Measurements from ENCODE around the gene GXYLT2. TPM values are rescaled to one million over a fixed set of nuclear protein-coding genes. Genes with fewer than 3 reads are reported as not detected.
"Not testable (repeated sequence)": the region's sequence is repeated elsewhere in the genome, so short reads cannot be mapped to it uniquely, and the experiment has no call there.

GXYLT2 gene
- total and polyA plus RNA-seq, 7 donors, result 0.04 to 5.9 (median 0.84) TPM

DNA sequence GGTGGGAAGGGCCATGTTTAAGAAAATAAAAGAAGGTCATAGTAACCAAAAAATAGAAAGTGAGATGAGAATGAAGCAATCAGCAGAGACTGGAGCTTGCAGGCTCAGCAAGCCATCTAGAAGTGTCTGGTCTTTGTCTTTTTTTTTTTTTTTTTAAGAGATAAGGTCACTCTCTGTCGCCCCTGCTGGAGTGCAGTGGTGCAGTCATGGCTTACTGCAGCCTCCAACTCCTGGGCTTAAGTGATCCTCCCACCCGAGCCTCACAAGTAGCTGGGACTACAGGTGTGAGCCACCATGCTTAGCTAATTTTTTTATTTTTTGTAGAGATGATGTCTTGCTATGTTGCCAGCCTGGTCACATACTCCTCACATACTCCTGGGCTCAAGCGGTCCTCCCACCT lies 36.2 kb downstream of the GXYLT2 start:
- Histone ChIP-seq H3K9me3 (no peaks in the 10 kb centered on the region), H3K4me1 (no peaks in the 10 kb centered on the region), H3K27ac (no peak overlapping the region), H3K36me3 (ENCODE audit: insufficient read depth in 1 of 2, low read depth in 1 of 2) (no peaks in the 10 kb centered on the region), H3K27me3 (ENCODE audit: insufficient read depth in 3 of 3, low read length in 2 of 3) (peaks cover 0 to 3% (median 0%) of the 10 kb centered on the region in 3 donors), H3K4me3 (no peak overlapping the region)
- TF ChIP-seq, protein P1, sequence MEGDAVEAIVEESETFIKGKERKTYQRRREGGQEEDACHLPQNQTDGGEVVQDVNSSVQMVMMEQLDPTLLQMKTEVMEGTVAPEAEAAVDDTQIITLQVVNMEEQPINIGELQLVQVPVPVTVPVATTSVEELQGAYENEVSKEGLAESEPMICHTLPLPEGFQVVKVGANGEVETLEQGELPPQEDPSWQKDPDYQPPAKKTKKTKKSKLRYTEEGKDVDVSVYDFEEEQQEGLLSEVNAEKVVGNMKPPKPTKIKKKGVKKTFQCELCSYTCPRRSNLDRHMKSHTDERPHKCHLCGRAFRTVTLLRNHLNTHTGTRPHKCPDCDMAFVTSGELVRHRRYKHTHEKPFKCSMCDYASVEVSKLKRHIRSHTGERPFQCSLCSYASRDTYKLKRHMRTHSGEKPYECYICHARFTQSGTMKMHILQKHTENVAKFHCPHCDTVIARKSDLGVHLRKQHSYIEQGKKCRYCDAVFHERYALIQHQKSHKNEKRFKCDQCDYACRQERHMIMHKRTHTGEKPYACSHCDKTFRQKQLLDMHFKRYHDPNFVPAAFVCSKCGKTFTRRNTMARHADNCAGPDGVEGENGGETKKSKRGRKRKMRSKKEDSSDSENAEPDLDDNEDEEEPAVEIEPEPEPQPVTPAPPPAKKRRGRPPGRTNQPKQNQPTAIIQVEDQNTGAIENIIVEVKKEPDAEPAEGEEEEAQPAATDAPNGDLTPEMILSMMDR (IDR thresholded peaks at IDR 0.05), result no peak
- intact Hi-C loops (cut with DNase I), result no loop called here
- ATAC-seq (no peak), DNase-seq (no peak)
- WGBS, 3 donors, result 94 to 98% (median 97%) methylated on average over 3 of the region's 3 CpGs

DNA sequence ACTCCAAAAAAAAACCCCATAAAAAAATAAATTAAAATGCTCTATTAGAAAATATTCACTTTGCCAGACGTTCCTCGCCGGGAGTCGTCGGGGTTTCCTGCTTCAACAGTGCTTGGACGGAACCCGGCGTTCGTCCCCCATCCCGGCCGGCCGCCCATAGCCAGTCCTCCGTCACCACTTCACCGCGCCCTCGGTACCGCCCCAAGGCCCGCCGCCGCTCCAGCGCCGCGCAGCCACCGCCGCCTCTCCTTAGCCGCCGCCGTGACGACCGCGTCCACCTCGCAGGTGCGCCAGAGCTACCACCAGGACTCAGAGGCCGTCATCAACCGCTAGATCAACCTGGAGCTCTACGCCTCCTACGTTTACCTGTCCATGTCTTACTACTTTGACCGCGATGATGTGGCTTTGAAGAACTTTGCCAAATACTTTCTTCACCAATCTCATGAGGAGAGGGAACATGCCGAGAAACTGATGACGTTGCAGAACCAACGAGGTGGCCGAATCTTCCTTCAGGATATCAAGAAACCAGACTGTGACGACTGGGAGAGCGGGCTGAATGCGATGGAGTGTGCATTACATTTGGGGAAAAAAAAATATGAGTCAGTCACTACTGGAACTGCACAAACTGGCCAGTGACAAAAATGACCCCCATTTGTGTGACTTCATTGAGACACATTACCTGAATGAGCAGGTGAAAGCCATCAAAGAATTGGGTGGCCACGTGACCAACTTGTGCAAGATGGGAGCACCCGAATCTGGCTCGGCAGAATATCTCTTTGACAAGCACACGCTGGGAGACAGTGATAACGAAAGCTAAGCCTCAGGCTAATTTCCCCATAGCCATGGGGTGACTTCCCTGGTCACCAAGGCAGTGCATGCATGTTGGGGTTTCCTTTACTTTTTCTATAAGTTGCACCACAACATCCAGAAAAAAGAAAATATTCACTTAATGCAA lies 41.2 kb downstream of the GXYLT2 start:
- DNase-seq; H3K4me1 ChIP-seq; H3K27me3 ChIP-seq (ENCODE audit: insufficient read depth in 3 of 3, low read length in 2 of 3); H3K4me3 ChIP-seq; ATAC-seq; H3K36me3 ChIP-seq (ENCODE audit: insufficient read depth in 1 of 2, low read depth in 1 of 2); H3K9me3 ChIP-seq; intact Hi-C loops (cut with DNase I); H3K27ac ChIP-seq: not testable (repeated sequence)
- WGBS, 3 donors, result 82 to 87% (median 86%) methylated on average over 49 to 51 of the region's 51 CpGs

DNA sequence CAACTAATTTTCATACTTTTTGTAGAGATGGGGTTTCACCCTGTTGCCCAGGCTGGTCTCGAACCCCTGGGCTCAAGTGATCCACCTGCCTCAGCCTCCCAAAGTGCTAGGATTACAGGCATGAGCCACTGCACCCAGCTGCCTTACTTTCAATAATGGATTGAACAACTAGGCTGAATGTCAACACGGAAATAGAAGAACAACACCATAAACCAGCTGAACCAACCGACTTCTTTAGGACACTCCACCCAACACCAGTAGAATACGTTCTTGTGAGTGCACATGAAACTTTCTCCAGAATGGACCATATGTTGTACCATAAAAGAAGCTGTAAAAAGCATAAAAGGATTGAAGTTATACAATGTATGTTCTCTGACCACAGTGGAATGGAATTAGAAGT lies 42.9 kb downstream of the GXYLT2 start:
- intact Hi-C loops (cut with DNase I), result no loop called here

DNA sequence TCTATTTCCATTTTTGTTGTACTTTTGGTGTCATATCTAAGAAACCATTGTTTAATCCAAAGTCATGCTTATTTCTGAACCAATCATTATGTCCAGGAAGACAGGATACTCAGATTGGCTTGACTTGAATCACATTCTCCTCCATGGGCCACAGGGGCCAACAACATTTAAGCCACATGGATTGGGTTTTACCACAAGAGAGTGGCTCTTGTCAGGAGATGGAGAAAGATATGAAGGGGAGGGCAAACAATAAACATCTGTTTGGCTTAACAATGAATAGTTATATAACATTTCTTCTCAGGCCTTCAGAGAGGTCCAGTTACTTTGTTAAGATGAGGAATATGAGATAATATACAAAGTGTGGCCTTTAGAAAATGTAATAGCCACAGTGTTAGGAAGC lies 44.6 kb downstream of the GXYLT2 start:
- TF ChIP-seq, protein P1 (IDR thresholded peaks at IDR 0.05), result no peak
- Histone ChIP-seq H3K4me1 (no peaks in the 10 kb centered on the region), H3K27ac (no peak overlapping the region), H3K9me3 (no peaks in the 10 kb centered on the region), H3K27me3 (ENCODE audit: insufficient read depth in 3 of 3, low read length in 2 of 3) (no peaks in the 10 kb centered on the region), H3K4me3 (no peak overlapping the region), H3K36me3 (ENCODE audit: insufficient read depth in 1 of 2, low read depth in 1 of 2) (no peaks in the 10 kb centered on the region)
- intact Hi-C loops (cut with DNase I), result no loop called here
- no peak for ATAC-seq
- no peak for DNase-seq

More for the DNA sequence above, 42.9 kb downstream of the GXYLT2 start:
- Histone ChIP-seq H3K36me3 (ENCODE audit: insufficient read depth in 1 of 2, low read depth in 1 of 2) (no peaks in the 10 kb centered on the region), H3K27me3 (ENCODE audit: insufficient read depth in 3 of 3, low read length in 2 of 3) (no peaks in the 10 kb centered on the region), H3K4me3 (no peak overlapping the region), H3K9me3 (no peaks in the 10 kb centered on the region), H3K27ac (no peak overlapping the region), H3K4me1 (no peaks in the 10 kb centered on the region)
- ATAC-seq (no peak), DNase-seq (no peak)
- WGBS, 3 donors, result 90 to 97% (median 96%) methylated on average over 4 of the region's 4 CpGs
- TF ChIP-seq, protein P1 (IDR thresholded peaks at IDR 0.05), result no peak

DNA sequence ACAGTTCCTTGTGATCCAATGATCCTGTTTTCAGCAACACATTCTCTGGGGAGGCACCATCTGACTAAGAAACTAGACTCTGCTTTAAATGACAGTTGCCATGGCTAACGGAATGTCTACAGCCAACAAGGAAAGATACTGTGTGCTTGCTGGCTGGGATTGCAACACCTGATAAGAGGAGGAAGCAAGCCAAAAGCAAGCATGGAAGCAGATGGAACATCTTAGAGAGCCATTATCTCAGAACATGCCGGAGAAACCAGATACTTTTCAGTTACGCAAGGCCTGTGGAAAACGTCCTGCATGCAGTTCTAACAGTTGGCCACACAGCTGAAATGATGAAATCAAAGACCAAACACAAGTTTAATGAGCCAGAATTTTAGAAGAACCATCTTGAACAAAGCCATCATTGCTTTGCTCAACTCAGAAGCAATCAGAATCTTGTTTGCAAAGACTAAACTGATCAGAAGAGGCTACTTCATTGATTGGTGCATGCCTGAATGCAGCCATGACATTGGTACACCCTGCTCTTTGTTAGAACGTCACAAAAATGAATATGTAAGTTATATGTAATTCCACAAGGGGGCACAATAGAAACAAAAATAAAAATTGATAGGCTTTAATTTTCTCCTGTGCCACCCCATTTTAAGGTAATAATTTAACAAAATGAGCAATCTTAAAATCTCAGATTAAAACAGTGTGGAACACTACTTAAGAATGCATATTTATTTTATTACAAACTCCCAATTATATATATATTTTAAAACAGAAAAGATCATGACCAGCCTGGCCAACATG lies 50.8 kb downstream of the GXYLT2 start:
- no peak overlapping the region for H3K27ac ChIP-seq
- intact Hi-C loops (cut with DNase I), result loop anchor here (2.0 to 5.0 kb wide), 3 partner anchors 59 to 124 kb away; partner anchors contain the start of genes PPP4R2 (in 2 of the 2) and EBLN2 (in 1 of the 2)
- H3K27me3 ChIP-seq (ENCODE audit: insufficient read depth in 3 of 3, low read length in 2 of 3), result no peaks in the 10 kb centered on the region
- H3K4me1 ChIP-seq, result peaks cover 5% of the 10 kb centered on the region
- H3K4me3 ChIP-seq, result no peak overlapping the region
- WGBS, 3 donors, result 11 to 19% (median 14%) methylated on average over 5 of the region's 5 CpGs
- H3K9me3 ChIP-seq, result no peaks in the 10 kb centered on the region
- ATAC-seq (peak; percentile 88 to 98 (median 94)), DNase-seq (peak; percentile 37 to 57)
- no peaks in the 10 kb centered on the region for H3K36me3 ChIP-seq (ENCODE audit: insufficient read depth in 1 of 2, low read depth in 1 of 2)
- TF ChIP-seq, protein P1 (IDR thresholded peaks at IDR 0.05), result peak; percentile 61
